T-helper 1 cell treated with Interleukin-12 subunit alpha and Interleukin-12 subunit beta and Interleukin-4 antibody, amounts not matched to agents 30 ng/mL and 1 ng/mL, for 36 hours (primary cell): ENCODE data around the gene CACNA2D1. TPM values are rescaled to one million over a fixed set of nuclear protein-coding genes. Genes with fewer than 3 reads are reported as not detected.
"Not testable (repeated sequence)": the region's sequence is repeated elsewhere in the genome, so short reads cannot be mapped to it uniquely, and the experiment has no call there.

Experiments used
- intact Hi-C: fragments of 100-400 bp; cut with micrococcal nuclease; formaldehyde crosslinking; loops from one replicate; pipeline ENCODE4 v1.15.1; 2024
- total RNA-seq: library from RNA; stranded (reverse); gene quantifications from 2 replicates; pipeline ENCODE4 v1.2.3, GENCODE V29; 2022

CACNA2D1 gene
- total RNA-seq, 1 donor from 2014 or later, result not detected

GRCh38 chr7:82434275-82435022 is 9.1 kb downstream of the CACNA2D1 start:
- intact Hi-C loops, result no loop called here

DNA sequence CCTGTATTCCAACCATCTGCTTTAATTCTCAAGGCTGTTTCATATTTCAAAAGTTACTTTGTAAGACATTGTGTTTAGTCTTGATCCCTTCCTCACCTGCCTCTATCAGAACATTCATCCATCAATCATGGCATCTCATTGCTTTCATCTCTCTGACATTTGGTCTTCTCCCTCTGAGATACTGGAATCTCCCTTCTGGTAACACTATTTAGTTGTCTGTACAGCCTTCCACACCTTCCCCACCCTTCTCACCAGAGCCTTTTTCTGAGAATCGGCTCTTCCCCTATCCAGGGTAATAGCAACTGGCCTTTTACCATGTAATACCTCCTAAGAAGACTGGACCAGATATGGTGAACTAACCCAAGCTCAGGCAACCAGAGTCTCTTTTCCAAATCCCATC is 10.1 kb downstream of the CACNA2D1 start:
- intact Hi-C loops, result no loop called here

GRCh38 chr7:82432743-82433142 is 10.8 kb downstream of the CACNA2D1 start:
- intact Hi-C loops, result not testable (repeated sequence)

DNA sequence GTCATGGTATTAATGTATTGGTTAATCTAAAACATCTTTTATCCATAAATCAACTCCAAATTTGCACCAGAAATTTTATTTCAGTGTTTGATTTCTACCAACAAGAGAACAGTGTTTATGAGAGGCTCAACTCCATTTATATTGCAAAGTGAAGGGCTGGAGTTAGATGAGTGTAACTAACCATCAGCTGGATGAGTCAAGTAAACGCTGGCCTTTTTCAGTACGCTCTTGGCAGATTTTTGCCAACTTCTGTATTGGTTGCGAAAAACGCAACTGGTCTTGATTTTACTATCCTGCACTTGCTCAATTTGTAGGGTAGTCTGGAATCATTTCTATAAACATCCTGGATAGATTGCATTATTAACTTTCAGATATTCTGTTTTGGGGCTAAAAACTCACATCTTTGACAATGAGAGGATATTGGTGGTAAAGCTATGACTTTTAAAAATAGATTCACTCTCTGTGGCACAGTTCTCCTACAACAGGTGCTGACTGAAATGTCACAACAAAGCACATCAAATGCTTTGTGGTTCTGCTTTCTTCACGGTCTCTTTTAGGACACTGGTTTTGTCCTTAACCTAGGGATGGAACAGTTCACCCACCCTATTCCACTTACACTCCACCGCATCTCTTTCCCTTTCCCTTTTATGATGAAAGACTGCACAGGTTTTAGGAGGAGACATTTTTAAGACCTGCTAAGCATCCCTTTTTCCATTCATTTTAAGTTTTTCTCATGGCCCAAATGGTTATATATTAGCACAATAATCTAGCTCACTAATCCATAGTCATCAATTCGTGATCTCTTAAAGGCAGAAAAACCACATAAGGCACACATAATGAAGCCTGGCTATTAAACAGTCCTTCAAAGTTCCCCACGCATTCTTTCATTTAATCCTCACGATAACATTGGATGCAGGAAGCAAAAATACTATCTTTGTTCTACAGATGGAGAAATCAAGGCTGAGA is 12.8 kb downstream of the CACNA2D1 start:
- intact Hi-C loops, result no loop called here

- intact Hi-C loops, result no loop called here
These were observed 14.2 kb downstream of the CACNA2D1 start for GRCh38 chr7:82429408-82429807.

- intact Hi-C loops, result no loop called here
These were observed 15.2 kb downstream of the CACNA2D1 start for GRCh38 chr7:82428186-82428961.

- intact Hi-C loops, result no loop called here
These were observed 20.1 kb downstream of the CACNA2D1 start for GRCh38 chr7:82423446-82423845.

- intact Hi-C loops, result no loop called here
These were observed 24.4 kb downstream of the CACNA2D1 start for GRCh38 chr7:82419200-82419599.

DNA sequence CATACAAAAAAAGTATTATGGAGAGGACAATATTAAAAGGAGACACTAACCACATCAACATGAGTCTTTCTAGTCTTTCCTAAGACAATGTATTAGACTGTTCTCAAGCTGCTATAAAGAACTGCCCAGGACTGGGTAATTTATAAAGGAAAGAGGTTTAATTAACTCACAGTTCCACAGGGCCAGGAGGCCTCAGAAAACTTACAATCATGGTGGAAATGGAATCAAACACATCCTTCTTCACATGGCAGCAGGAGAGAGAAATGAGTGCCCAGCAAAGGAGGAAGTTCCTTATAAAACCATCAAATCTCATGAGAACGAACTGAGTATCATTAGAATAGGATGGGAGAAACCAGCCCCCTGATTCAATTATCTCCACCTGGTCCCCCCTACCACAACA is 25.7 kb downstream of the CACNA2D1 start:
- intact Hi-C loops, result no loop called here

DNA sequence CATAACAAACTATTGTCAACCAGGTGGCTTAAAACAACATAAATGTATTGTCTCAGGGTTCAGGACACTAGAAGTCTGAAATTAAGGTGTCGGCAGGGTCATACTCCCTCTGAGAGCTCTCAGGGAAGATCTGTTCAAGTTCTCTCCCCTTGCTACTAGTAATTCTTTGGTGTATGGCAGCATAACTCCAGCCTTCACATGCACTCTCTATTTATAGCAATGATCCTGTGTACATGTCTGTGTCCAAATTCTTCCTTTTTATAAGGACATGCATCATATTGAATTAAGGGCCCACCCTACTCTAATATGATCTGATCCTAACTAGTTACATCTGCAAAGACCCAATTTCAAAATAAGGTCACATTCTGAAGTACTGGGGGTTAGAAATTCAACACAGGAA is 27.2 kb downstream of the CACNA2D1 start:
- intact Hi-C loops, result no loop called here

GRCh38 chr7:82414389-82414788 is 29.2 kb downstream of the CACNA2D1 start:
- intact Hi-C loops, result no loop called here

- intact Hi-C loops, result no loop called here
These were observed 30.3 kb downstream of the CACNA2D1 start for GRCh38 chr7:82413237-82413636.

DNA sequence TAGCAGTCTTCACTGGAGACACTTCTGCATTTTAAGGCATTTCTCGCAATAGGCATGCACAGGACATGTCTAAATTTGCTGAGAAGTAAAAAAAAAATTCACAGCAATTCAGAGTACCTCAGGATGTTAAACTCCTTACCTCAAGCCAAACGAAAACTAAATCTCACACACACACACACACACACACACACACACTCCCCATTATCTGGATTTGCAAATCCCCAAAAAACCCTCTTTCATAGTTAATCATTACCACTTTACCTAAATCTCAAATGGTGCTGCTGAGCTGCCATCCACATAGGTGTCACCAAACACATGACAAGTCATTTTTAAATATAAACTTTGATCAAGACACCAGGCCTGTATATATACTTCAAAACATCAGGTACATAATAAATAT is 31.8 kb downstream of the CACNA2D1 start:
- intact Hi-C loops, result no loop called here

GRCh38 chr7:82410461-82410860 is 33.1 kb downstream of the CACNA2D1 start:
- intact Hi-C loops, result no loop called here

DNA sequence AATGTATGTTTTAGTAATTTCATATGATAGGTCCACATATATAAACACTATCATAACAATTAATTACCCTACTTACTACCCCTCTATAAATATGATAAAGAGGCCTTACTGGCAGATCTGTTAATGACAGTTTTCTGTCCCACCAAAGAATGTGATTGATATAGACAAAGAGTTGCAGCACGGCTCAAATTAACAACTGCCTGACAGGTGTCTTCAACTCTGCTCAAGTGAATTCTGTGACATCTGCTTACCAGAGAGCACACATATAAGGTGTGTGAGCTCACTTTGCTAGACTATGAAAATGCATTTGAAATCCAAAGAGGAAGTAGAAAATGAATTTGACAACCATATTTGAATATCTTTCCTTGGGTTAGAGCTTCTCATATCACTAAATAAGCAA is 36.6 kb downstream of the CACNA2D1 start:
- intact Hi-C loops, result no loop called here

- intact Hi-C loops, result no loop called here
These were observed 38.3 kb downstream of the CACNA2D1 start for GRCh38 chr7:82405301-82405700.

DNA sequence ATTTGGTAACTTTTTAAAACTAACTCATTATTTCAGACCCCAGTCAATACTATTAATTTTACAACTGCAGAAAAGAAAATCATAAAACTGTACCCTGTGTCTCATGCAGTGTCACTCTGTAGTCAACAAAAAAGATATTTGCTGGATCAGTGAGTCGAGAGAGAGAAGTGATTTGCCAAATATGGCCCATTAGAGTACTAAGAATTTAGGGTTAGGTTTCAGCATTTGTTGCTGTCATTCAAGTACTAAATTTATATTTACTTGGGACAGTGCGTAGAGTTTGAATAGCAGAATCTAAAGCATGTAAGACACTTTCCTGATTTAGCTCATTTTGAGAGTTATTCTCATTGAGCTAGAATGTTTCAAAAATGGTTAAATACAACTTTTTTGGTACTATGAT is 38.9 kb downstream of the CACNA2D1 start:
- intact Hi-C loops, result no loop called here

DNA sequence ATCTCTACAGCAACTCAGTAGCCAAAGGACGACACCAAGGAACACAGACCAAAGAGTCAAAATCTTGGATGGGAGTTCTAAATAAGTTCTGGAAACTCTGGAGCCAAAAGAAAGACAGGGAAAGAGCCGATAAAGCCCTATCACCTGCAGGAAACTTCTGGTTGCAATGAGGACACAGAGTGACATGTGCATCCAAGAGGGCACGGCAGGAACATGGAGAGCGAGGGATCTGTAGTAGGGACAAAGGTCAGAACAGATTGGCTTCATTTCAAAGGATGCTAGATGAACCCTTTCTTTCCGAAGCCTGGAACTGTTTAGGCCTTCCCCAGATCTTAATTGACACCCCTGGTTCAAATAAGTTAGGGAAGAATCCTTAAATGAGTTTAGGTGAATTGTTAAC is 39.5 kb downstream of the CACNA2D1 start:
- intact Hi-C loops, result no loop called here

- intact Hi-C loops, result no loop called here
These were observed 45.6 kb downstream of the CACNA2D1 start for GRCh38 chr7:82397879-82398524.

DNA sequence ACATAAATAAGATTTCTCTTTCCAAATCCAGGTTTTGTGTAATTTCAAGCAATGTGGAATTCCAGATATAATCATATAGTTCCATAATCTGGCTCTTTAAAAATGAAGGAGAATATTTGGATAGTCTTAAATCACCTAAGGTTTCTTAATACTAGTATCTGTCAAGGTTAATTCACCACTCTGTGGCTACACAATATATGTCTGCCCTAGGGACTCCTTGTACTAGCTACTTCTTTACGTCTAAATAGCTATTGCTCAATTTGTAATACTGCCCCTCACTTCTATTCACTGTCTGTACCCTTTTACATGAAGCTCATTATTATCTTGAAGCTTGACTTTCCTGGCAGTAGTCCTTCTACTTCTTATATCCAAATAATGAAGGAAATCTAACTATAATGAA is 47.2 kb downstream of the CACNA2D1 start:
- intact Hi-C loops, result no loop called here

DNA sequence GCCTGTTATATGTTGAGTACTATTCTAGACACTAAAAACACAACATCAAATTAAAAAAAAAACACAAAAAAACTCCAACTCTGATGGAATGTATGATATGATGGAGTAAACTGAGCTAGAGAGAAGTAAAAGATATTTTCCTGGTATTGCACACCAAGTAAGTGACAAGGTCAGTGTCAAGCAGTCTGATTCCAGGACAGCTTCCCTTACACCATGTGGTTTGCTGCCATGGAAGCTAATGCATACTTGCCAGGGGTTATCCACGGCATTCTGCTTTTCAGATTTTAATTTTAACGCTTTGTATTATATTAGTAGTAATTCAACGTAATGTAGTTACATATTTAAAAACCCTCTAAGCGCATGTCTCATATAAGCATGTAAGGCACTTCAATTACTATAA is 48.4 kb downstream of the CACNA2D1 start:
- intact Hi-C loops, result no loop called here
